Loucy (cell line): ENCODE results near the gene LDHAL6B.
"Not testable (repeated sequence)": the region's sequence is repeated elsewhere in the genome, so short reads cannot be mapped to it uniquely, and the experiment has no call there.

ENCODE experiments used
- H2AFZ ChIP-seq: fragments of 200-600 bp; sonication (generic); 2 replicates; pipeline ENCODE4 v1.6.0; 2016; ENCODE audit warnings: antibody characterized with exemption, mild to moderate bottlenecking, low read length, moderate library complexity
- H3F3A ChIP-seq: fragments of 200-600 bp; 2 replicates; pipeline ENCODE4 v1.6.0; 2016; ENCODE audit warnings: antibody characterized with exemption, low read depth, mild to moderate bottlenecking
- H3K27me3 ChIP-seq: fragments of 200-600 bp; sonication (generic); 2 replicates; pipeline ENCODE4 v1.6.1; 2014; ENCODE audit warnings: low read length, mild to moderate bottlenecking; ENCODE audit not compliant: insufficient read depth, poor library complexity, severe bottlenecking
- H3K36me3 ChIP-seq: fragments of 200-600 bp; sonication (generic); 2 replicates; pipeline ENCODE4 v1.6.1; 2016; ENCODE audit warnings: low read length; ENCODE audit not compliant: insufficient read depth
- H3K4me1 ChIP-seq: fragments of 200-600 bp; sonication (generic); 2 replicates; pipeline ENCODE4 v1.5.1; 2014; ENCODE audit warnings: low read length, mild to moderate bottlenecking; ENCODE audit not compliant: insufficient read depth, poor library complexity, severe bottlenecking
- H3K4me2 ChIP-seq: fragments of 200-600 bp; sonication (generic); 2 replicates; pipeline ENCODE4 v1.6.0; 2014; ENCODE audit warnings: antibody characterized with exemption, low read length, low read depth, mild to moderate bottlenecking; ENCODE audit not compliant: poor library complexity, severe bottlenecking
- H3K4me3 ChIP-seq: fragments of 200-600 bp; sonication (generic); 2 replicates; pipeline ENCODE4 v1.5.1; 2014; ENCODE audit warnings: low read length, mild to moderate bottlenecking, mixed read lengths; ENCODE audit not compliant: poor library complexity, severe bottlenecking
- H3K79me2 ChIP-seq: fragments of 200-600 bp; sonication (generic); 2 replicates; pipeline ENCODE4 v1.6.1; 2014; ENCODE audit warnings: low read length; ENCODE audit not compliant: insufficient read depth
- H3K9ac ChIP-seq: fragments of 200-600 bp; sonication (generic); 2 replicates; pipeline ENCODE4 v1.6.0; 2014; ENCODE audit warnings: mild to moderate bottlenecking, low read depth, low read length, moderate library complexity; ENCODE audit not compliant: poor library complexity, severe bottlenecking
- H3K9me2 ChIP-seq: fragments of 200-600 bp; sonication (generic); replicated peaks from 2 replicates; pipeline ENCODE4 v1.6.1; 2016; ENCODE audit warnings: low read depth, low read length, mixed read lengths
- H3K9me3 ChIP-seq: fragments of 200-600 bp; sonication (generic); 2 replicates; pipeline ENCODE4 v1.6.1; 2014; ENCODE audit warnings: mild to moderate bottlenecking, antibody characterized with exemption, low read length, low read depth; ENCODE audit not compliant: insufficient read depth
- H4K20me1 ChIP-seq: fragments of 200-600 bp; sonication (generic); 2 replicates; pipeline ENCODE4 v1.6.0; 2014; ENCODE audit warnings: antibody characterized with exemption, low read length, mild to moderate bottlenecking; ENCODE audit not compliant: insufficient read depth, poor library complexity, severe bottlenecking
- EZH2phosphoT487 ChIP-seq: fragments of 200-600 bp; IDR thresholded peaks from 2 replicates; pipeline ENCODE4 v1.6.1; 2018; ENCODE audit warnings: antibody characterized with exemption, mild to moderate bottlenecking, moderate library complexity, borderline replicate concordance
- TF ChIP-seq, protein P1 (sequence below): fragments of 200-600 bp; sonication (generic); conservative IDR thresholded peaks from 2 replicates; pipeline ENCODE4 v1.5.1; 2014; ENCODE audit warnings: mild to moderate bottlenecking, antibody characterized with exemption, low read length

The LDHAL6B gene

DNA sequence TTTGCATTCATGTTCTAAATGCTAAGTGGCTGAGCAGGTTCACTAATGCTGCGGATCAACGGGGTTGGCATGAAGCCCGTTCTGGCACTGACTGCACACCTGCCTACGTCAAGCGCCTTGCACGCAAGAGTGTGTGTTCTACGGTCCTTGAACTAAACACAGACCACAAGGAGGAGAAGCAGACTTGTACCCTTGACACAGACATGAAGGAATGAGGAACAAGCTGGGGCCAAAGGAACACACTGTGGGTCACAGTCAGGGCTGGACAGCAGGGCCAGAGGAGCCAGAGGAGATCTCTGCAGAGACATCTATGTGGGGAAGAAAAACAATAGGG lies 48.0 kb upstream of the LDHAL6B start:
- H3K9ac ChIP-seq: no peak overlapping the region
- TF ChIP-seq, protein P1, sequence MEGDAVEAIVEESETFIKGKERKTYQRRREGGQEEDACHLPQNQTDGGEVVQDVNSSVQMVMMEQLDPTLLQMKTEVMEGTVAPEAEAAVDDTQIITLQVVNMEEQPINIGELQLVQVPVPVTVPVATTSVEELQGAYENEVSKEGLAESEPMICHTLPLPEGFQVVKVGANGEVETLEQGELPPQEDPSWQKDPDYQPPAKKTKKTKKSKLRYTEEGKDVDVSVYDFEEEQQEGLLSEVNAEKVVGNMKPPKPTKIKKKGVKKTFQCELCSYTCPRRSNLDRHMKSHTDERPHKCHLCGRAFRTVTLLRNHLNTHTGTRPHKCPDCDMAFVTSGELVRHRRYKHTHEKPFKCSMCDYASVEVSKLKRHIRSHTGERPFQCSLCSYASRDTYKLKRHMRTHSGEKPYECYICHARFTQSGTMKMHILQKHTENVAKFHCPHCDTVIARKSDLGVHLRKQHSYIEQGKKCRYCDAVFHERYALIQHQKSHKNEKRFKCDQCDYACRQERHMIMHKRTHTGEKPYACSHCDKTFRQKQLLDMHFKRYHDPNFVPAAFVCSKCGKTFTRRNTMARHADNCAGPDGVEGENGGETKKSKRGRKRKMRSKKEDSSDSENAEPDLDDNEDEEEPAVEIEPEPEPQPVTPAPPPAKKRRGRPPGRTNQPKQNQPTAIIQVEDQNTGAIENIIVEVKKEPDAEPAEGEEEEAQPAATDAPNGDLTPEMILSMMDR: no peak
- TF ChIP-seq EZH2phosphoT487: no peak
- no peak overlapping the region for H2AFZ ChIP-seq
- H4K20me1 ChIP-seq: no peaks in the 10 kb centered on the region
- H3K27me3 ChIP-seq: no peaks in the 10 kb centered on the region
- H3K4me1 ChIP-seq: no peaks in the 10 kb centered on the region
- no peaks in the 10 kb centered on the region for H3K36me3 ChIP-seq
- H3K4me2 ChIP-seq: no peak overlapping the region
- no peaks in the 10 kb centered on the region for H3F3A ChIP-seq
- no peak overlapping the region for H3K4me3 ChIP-seq
- no peaks in the 10 kb centered on the region for H3K9me3 ChIP-seq
- no peaks in the 10 kb centered on the region for H3K9me2 ChIP-seq
- no peaks in the 10 kb centered on the region for H3K79me2 ChIP-seq

GRCh38 chr15:59159210-59159609 lies 47.4 kb upstream of the LDHAL6B start:
- Histone ChIP-seq H3F3A (no peaks in the 10 kb centered on the region), H3K79me2 (no peaks in the 10 kb centered on the region), H3K9ac (no peak overlapping the region), H3K9me3 (no peaks in the 10 kb centered on the region), H3K4me3 (no peak overlapping the region), H3K4me1 (no peaks in the 10 kb centered on the region), H2AFZ (no peak overlapping the region), H4K20me1 (no peaks in the 10 kb centered on the region), H3K4me2 (no peak overlapping the region), H3K27me3 (no peaks in the 10 kb centered on the region), H3K9me2 (no peaks in the 10 kb centered on the region), H3K36me3 (no peaks in the 10 kb centered on the region)
- TF ChIP-seq EZH2phosphoT487: no peak
- TF ChIP-seq, protein P1: no peak

DNA sequence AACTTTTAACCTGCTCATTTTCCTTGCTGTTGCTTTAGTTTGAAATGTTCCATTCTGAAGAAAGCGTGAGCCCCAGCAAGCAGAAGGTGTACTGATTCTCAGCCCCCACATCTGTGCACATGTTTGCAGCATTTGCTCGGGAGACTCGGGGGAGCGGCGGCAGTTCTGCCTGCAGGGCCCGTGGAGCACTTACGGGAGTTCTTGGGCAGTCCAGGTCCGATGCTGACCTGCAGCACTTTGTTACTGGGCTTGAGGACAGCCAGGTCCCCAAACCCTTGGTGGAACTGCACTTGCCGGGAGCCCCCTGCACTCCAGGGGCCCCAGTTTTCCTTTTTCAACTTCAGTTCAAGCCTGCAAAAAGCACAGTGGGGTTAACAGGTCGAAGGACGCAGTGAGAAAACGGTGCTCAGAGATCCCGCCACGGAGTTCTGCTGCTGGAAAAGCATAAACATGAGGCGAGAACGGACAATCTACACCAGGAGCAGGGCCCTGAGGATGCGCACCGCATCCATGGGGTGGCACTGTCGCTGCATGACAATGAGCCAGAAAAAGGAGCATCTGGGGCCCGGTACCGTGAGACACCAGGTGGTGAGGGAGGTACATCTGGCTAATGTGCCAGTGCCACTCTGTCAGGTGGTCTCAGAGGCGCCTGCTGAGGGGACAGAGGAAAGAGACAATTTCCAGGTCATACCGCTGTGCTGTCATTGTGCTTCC lies 45.6 kb upstream of the LDHAL6B start:
- H3K36me3 ChIP-seq: no peaks in the 10 kb centered on the region
- no peaks in the 10 kb centered on the region for H3K27me3 ChIP-seq
- no peaks in the 10 kb centered on the region for H3K9me2 ChIP-seq
- H3K4me3 ChIP-seq: no peak overlapping the region
- H3K9ac ChIP-seq: no peak overlapping the region
- no peak overlapping the region for H2AFZ ChIP-seq
- H3K79me2 ChIP-seq: no peaks in the 10 kb centered on the region
- H4K20me1 ChIP-seq: no peaks in the 10 kb centered on the region
- no peaks in the 10 kb centered on the region for H3F3A ChIP-seq
- TF ChIP-seq EZH2phosphoT487: no peak
- TF ChIP-seq, protein P1: peak; percentile 49
- no peaks in the 10 kb centered on the region for H3K9me3 ChIP-seq
- H3K4me2 ChIP-seq: no peak overlapping the region
- peaks cover 3% of the 10 kb centered on the region for H3K4me1 ChIP-seq

- H3K27me3 ChIP-seq, H3K36me3 ChIP-seq, H3K9me2 ChIP-seq, H2AFZ ChIP-seq, H4K20me1 ChIP-seq, H3K9ac ChIP-seq, H3K4me3 ChIP-seq, H3K9me3 ChIP-seq, H3F3A ChIP-seq, H3K4me2 ChIP-seq, H3K4me1 ChIP-seq, H3K79me2 ChIP-seq: not testable (repeated sequence)
Observed at GRCh38 chr15:59162080-59162479, 44.6 kb upstream of the LDHAL6B start.
